Activated naive CD8-positive, alpha-beta T cell treated with anti-CD3 and anti-CD28 coated beads, Interleukin-2, amount 10 ng/mL, durations not matched to agents 7 days and 5 days (primary cell): ENCODE data around the gene GNL2. TPM values are rescaled to one million over a fixed set of nuclear protein-coding genes. Genes with fewer than 3 reads are reported as not detected.

ENCODE experiments used
- ATAC-seq: fragments of 150-1000 bp; cut with Tn5 transposase; one replicate; pipeline ENCODE4 v1.10.0; 2021; ENCODE audit warnings: low read depth, moderate library complexity
- POLR2A ChIA-PET: fragments of 350-600 bp; sonication (Branson Sonifier 250); formaldehyde crosslinking; loops from one replicate; lab custom pipeline; 2021; ENCODE audit warnings: antibody characterized with exemption; lab: Charles Lee
- DNase-seq: peaks from one replicate; pipeline ENCODE4 v3.0.0; 2021
- H3K27ac Mint-ChIP-seq: one replicate; pipeline ENCODE4 v1.8.0; 2022; ENCODE audit warnings: mild to moderate bottlenecking, mixed read lengths
- H3K27me3 Mint-ChIP-seq: one replicate; pipeline ENCODE4 v1.8.0; 2022; ENCODE audit warnings: mild to moderate bottlenecking, moderate library complexity, mixed read lengths
- H3K36me3 Mint-ChIP-seq: one replicate; pipeline ENCODE4 v1.8.0; 2021; ENCODE audit warnings: mild to moderate bottlenecking, mixed read lengths
- H3K4me1 Mint-ChIP-seq: one replicate; pipeline ENCODE4 v1.8.0; 2021; ENCODE audit warnings: mixed read lengths
- H3K4me3 Mint-ChIP-seq: one replicate; pipeline ENCODE4 v1.8.0; 2022; ENCODE audit warnings: mild to moderate bottlenecking, moderate library complexity, mixed read lengths
- H3K9me3 Mint-ChIP-seq: one replicate; pipeline ENCODE4 v1.8.0; 2021; ENCODE audit warnings: mixed read lengths
- total RNA-seq, 2 experiments: library from RNA; stranded (reverse); gene quantifications; one replicate each; pipeline ENCODE4 v1.2.3, GENCODE V29; 2021

Gene GNL2
- total RNA-seq, result 10 to 100 TPM; 45.2 to 46.9 TPM

DNA sequence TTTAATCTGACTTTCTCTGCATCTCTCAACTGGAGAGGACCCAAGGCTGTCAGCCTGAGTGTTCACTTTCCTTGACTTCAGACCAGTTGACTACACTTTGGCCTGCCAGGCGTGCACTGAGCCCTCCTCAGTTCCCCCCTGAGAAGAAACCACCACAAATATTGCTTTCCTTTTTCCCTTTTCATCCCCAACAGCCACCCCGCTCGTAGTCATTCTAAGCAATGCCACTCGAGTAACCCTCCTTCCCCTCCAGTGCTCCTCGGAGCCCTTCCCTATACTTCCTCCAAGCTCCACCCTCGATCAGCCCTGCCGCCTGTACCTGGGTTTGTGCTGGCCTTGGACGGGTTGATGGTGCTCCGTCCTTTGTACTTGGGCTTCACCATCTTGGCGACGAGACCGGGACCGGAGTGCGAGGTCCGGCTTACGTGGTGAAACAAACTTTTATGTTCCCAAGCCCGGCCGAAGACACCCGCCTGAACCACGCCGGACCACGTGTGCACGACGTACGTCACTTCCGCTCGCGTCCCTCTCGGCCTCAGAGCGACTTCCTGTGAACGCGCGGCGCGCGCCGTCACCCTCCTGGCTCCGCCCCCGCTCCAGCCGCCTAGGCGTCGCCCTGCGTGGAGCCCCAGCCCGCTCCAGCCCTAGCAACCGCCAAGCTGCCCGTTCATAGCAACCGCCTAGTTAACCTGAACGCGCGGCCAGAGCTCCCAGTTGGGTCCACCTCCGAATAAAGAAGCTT, at the start of gene GNL2:
TSS of gene GNL2 (minus strand) at position 498 of the 742 bp plus-strand sequence. CDS start at position 383, 115 bp downstream.
- POLR2A ChIA-PET, result interaction anchor here (1.2 to 1.8 kb wide), 3 partner anchors 86 to 212 kb away, joined by 4 to 17 read pairs (median 7); partner anchors contain the start of genes C1orf122 and YRDC
- H3K36me3 Mint-ChIP-seq, result peaks cover 9% of the 10 kb centered on the region
- ATAC-seq, result peak; percentile 95
- peak within 1 kb of the TSS; percentile 100 for H3K4me3 Mint-ChIP-seq
- peak within 1 kb of the TSS; percentile 98 for H3K27ac Mint-ChIP-seq
- peaks cover 7% of the 10 kb centered on the region for H3K27me3 Mint-ChIP-seq
- H3K9me3 Mint-ChIP-seq, result no peaks in the 10 kb centered on the region
- DNase-seq, result peak; percentile 98
- peaks cover 24% of the 10 kb centered on the region for H3K4me1 Mint-ChIP-seq

DNA sequence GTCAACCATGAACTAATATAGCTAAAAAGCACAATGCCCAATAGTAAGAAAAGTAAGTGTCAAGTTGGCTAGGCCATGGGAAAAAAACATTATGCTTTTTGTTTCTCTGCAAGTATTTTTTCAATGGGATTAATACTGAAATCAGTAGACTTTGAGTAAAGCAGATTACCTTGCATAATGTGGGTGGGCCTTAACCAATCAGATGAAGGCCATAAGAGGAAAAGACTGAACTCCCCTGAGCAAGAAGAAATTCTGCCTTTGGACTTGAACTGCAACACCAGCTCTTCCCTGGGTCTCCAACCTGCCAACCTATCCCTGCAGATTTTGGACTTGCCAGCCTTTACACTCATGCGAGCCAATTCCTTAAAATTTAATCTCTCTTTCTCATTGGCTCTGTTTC, 45.3 kb upstream of the GNL2 start:
- no peaks in the 10 kb centered on the region for H3K4me1 Mint-ChIP-seq
- H3K27me3 Mint-ChIP-seq, result peaks cover 33% of the 10 kb centered on the region
- no peak overlapping the region for H3K4me3 Mint-ChIP-seq
- ATAC-seq, result no peak
- H3K9me3 Mint-ChIP-seq, result no peaks in the 10 kb centered on the region
- H3K27ac Mint-ChIP-seq, result no peak overlapping the region
- no peak for DNase-seq
- POLR2A ChIA-PET, result no interaction called here
- H3K36me3 Mint-ChIP-seq, result no peaks in the 10 kb centered on the region

DNA sequence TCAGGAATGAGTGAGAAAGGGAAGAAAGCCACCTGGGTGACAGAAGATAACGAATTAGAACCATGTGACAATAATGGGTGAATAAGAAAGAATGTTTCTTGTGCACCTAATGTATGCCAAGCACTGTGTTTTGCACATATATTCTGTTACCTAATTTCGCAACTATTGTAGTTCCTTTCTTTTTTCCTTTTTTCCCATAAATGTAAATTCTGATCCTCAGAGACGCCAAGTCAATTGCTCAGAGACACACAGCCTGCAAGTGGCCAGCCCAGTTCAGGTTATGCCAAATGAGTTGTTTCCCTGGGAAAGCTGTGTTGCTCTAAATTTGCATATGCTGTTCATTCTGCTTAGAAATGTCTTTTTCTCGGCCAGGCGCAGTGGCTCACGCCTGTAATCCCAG, 40.7 kb upstream of the GNL2 start:
- DNase-seq (no peak), ATAC-seq (no peak)
- peaks cover 2% of the 10 kb centered on the region for H3K4me1 Mint-ChIP-seq
- no peak overlapping the region for H3K4me3 Mint-ChIP-seq
- no peak overlapping the region for H3K27ac Mint-ChIP-seq
- H3K27me3 Mint-ChIP-seq, result peaks cover 52% of the 10 kb centered on the region
- POLR2A ChIA-PET, result no interaction called here
- no peaks in the 10 kb centered on the region for H3K36me3 Mint-ChIP-seq
- H3K9me3 Mint-ChIP-seq, result no peaks in the 10 kb centered on the region

DNA sequence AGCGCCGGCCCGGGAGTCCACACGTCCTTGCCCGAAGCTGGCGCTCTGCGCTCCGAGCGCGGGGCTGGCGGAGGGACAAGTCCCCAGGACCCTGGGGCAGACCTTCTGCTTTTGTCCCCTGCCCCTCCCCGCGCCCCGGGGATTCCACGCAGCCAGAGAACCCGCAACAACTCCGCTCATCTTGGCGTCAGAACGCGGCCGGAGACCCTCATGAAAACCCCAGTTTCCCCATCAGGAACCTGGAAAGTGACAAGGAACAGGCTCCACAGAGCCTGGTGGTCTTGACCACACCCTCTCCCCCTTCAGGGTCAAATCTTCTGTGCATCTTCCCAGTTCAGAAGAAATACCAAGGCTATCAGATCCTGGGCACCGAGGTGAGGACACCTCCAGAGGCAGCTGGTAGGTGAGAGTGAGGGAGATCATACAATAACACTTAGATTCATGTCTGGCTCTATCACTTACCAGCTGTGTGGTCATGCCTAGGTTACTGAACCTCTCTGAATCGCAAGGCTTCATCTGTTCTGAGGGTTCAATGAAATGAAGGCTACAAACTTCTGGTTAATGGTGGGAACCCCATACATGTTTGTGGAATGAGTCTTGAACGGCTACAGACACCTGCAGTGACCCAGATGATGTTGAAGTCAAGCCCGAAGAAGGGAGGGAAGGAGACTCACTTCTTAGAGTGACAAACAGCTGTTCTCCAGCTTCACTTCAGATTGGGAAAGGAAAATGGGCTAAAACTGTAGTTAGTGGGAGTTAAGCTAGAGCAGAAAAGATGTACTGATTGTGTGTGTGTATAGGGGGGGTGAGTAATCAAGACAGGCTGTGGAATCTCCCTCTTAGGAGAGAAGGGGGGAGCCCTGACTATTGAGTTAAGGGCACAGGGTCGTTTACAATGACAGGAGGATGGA, 39.5 kb upstream of the GNL2 start:
- H3K36me3 Mint-ChIP-seq, result no peaks in the 10 kb centered on the region
- H3K4me1 Mint-ChIP-seq, result peaks cover 2% of the 10 kb centered on the region
- POLR2A ChIA-PET, result interaction anchor here (0.6 kb wide), 1 partner anchor 34 kb away, joined by 4 read pairs; no protein-coding TSS in a partner anchor
- H3K4me3 Mint-ChIP-seq, result no peak overlapping the region
- H3K9me3 Mint-ChIP-seq, result no peaks in the 10 kb centered on the region
- ATAC-seq (no peak), DNase-seq (no peak)
- peaks cover 64% of the 10 kb centered on the region for H3K27me3 Mint-ChIP-seq
- no peak overlapping the region for H3K27ac Mint-ChIP-seq

DNA sequence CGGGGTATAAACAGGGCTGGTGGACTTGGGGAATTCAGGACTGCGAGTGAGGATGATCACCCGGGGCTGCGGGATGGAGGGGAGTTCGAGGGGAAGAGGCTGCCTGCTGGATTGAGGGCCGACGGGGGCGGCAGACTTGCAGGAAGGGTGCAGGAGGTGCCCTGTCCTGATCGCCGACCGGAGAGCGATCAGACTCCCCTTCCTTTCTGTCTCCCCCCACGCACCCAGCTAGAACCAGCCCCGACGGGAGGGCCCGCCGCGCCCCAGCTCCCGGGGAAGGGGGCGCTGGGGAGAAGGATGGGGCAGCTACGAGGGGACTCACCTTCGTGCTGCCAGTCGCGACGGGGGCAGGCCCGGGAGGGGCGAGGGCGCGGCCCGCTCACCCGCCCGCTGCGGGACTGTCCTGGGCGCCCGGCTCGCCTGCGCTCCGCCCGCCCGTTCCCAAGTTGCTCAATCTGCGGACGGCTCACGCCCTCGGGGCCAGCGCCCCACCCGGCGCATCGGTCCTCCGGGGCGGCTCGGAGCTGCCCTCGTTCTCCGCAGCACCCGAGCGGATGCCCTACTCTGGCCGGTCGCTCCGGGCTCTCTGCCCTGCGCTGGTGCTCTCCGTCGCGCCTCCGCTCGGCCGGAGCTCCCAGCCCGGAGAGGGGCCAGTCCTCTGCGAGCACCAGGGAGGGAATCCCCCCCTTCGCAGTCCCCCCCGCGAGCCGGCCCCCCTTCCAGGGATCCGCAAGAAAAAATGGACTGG, 38.7 kb upstream of the GNL2 start, which contains the start of gene RSPO1:
TSS of gene RSPO1 (minus strand) at position 649 of the 748 bp plus-strand sequence. CDS start 5,231 bp downstream, outside the sequence.
- POLR2A ChIA-PET, result interaction anchor here (0.6 kb wide), 1 partner anchor 34 kb away, joined by 4 read pairs; no protein-coding TSS in a partner anchor
- no peak for DNase-seq
- ATAC-seq, result no peak
- Mint-ChIP-seq H3K27me3 (peaks cover 71% of the 10 kb centered on the region), H3K4me1 (peaks cover 2% of the 10 kb centered on the region), H3K27ac (no peak within 1 kb of the TSS), H3K4me3 (no peak within 1 kb of the TSS), H3K9me3 (no peaks in the 10 kb centered on the region), H3K36me3 (no peaks in the 10 kb centered on the region)

DNA sequence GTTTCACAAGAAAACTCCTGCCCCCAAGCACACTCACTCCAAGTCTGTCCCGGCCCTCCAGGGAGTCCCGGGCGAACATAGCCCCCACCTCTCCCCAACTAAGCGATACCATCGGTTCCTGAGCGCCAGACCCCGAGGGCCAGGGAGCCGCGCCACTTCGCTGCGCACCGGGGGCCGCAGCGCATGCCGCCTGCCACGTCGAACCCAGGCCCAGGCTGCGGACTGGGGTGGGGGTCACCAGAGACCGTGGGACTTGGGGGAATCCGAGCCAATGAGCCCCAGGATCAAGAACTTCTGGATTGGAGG, 38.2 kb upstream of the GNL2 start:
- no peak overlapping the region for H3K27ac Mint-ChIP-seq
- no peak for DNase-seq
- peaks cover 73% of the 10 kb centered on the region for H3K27me3 Mint-ChIP-seq

DNA sequence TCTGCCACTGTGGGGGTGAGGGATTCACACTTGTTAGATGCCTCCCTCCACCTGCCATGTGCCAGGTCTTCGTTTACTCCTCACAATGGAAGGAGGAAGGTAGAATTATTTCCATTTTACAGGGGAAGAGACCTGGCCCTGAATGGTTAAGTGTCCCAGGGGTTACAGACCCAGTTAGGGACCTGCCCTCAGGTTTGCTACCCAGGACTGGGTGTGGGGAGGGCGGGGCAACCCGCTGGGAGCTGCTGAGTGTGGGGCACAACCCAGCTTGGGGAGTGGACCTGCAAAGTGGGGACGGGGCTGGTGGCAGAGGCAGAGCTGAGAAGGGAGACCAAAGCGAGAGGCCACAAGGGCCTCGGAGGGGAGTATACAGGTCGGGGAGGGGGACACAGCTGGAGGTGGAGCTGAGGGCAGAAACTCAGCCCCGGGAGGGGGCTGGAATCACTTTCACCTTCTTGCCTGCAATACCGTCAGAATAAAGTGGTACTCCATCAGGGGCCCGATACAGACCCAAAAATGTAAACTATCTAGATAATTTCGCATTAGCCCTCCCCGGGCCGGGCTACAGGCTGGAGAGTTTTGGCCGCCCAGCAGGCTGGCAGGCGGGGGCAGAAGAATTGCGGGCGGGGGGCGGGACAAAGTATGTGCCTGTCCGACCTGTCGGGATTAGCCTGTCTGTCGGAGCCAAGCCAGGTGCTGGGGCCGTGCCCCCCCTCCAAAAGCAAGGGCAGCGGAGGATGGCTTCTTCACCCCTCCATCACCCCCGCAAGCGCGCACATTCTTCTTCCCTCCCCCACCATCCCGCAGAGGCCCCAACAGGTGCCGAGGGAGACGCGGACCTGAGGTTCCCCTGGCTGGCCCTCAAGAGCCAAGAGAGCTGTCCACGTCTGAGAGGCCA, 37.6 kb upstream of the GNL2 start:
- ATAC-seq (no peak), DNase-seq (no peak)
- Mint-ChIP-seq H3K27me3 (peaks cover 79% of the 10 kb centered on the region), H3K4me3 (no peak overlapping the region), H3K9me3 (no peaks in the 10 kb centered on the region), H3K36me3 (no peaks in the 10 kb centered on the region), H3K27ac (no peak overlapping the region), H3K4me1 (peaks cover 2% of the 10 kb centered on the region)
- POLR2A ChIA-PET, result no interaction called here

More for the DNA sequence above, 38.2 kb upstream of the GNL2 start:
- Mint-ChIP-seq H3K9me3 (no peaks in the 10 kb centered on the region), H3K4me1 (peaks cover 2% of the 10 kb centered on the region), H3K4me3 (no peak overlapping the region), H3K36me3 (no peaks in the 10 kb centered on the region)
- POLR2A ChIA-PET, result no interaction called here
- no peak for ATAC-seq

DNA sequence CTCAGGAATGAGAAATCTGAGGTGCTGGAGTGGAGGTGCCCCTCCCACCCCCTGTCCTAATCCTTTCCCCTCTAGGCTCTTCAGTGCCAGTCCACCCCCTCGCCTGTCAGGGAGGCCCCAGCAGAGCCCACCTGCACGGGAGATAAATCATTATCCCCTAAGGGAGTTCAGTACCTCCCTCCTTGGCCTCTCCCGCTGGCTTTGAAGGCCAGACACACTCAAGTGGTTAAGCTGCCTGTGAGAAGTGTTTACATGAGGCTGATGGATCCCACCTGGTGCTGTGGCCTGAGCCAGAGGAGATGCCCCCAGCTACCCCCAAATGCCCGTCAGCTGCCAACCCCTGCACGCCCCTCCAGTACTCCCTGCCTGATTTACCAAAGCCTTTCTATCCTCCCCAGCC, 35.3 kb upstream of the GNL2 start:
- H3K4me3 Mint-ChIP-seq, result no peak overlapping the region
- peaks cover 87% of the 10 kb centered on the region for H3K27me3 Mint-ChIP-seq
- POLR2A ChIA-PET, result no interaction called here
- H3K4me1 Mint-ChIP-seq, result peaks cover 2% of the 10 kb centered on the region
- no peaks in the 10 kb centered on the region for H3K9me3 Mint-ChIP-seq
- H3K27ac Mint-ChIP-seq, result no peak overlapping the region
- no peak for DNase-seq
- ATAC-seq, result no peak
- no peaks in the 10 kb centered on the region for H3K36me3 Mint-ChIP-seq

DNA sequence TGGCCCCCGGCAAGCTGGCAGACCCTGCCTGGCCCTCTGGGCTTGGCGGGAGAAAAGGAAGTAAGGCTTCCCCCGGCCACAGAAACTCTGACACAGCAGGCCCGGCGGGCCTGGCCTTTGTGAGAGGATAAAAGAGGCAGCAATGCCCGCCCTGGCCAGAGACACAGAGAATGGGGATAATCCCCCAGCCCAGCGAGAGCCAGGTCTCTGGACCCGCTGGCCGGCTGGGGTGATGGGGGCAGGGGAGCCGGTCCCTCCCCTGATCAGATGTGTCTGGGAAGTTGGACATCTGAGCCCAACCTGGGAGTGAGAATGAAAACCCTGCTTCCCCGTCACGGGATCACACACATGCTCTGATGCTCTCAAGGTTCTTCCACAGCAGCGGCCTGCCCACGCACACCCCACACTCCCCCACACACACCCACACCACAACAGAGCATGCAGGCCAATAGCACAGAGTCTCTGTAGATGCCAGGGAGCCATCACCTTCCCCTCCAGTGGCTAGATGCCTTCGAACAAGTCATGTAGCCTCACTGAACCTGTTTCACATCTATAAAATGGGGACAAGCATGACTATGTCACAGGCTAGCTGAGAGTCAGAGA, 34.8 kb upstream of the GNL2 start:
- ATAC-seq, result no peak
- Mint-ChIP-seq H3K4me3 (no peak overlapping the region), H3K4me1 (peaks cover 2% of the 10 kb centered on the region), H3K27ac (no peak overlapping the region), H3K27me3 (peaks cover 82% of the 10 kb centered on the region), H3K36me3 (no peaks in the 10 kb centered on the region), H3K9me3 (no peaks in the 10 kb centered on the region)
- POLR2A ChIA-PET, result no interaction called here
- DNase-seq, result no peak

DNA sequence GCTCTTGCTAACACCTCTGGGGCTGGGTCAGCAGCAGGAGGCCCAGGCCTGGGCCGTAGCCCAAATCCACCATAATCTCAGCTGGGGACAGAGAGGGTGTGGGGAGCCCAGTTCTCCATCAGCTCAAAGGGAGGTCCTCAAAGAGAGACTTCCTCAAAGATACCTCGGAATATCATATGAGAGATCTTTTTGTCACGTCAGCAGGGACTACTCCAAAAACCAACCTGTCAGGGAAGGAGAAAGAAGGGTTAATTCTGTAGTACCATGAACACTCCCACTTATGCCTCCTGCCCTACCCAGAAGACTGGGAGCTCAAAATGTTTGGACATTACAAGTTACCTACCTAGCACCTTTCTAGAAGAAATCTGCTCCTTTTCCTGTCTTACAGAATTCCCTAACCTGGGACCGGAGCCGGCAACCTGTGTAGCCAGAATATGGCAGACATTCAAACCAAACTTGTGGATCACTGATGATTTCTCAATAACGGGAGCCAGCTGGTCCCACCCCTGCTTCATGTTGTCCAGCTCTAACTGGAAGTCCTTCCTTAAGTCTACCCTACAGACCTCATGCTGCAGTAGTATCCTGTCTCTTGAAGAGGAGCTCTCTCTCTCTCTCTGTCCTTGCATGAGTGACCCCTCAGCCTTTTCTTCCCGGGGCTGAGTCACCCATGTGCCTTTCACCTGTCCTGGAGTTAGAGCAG, 34.1 kb upstream of the GNL2 start:
- Mint-ChIP-seq H3K4me1 (no peaks in the 10 kb centered on the region), H3K27me3 (peaks cover 81% of the 10 kb centered on the region)
- ATAC-seq, result no peak

DNA sequence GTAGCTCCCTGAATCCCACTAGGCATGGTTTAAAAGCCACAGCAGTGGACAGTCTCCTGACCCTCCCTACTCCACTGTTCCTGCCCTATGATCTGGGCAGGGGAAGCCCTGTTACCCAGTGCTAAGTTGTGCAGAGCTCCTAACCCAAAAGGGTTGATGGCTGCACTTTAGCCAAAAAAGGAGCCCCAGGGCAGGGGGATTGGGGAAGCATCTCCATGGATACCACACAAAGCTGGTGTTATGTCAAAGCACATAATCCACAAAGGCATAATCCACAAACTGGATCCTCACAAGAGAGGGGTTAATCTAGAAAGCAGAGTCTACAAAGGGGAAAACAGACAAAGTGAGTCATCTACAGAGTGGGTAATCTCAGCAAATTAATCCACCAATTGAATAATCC, 33.3 kb upstream of the GNL2 start:
- Mint-ChIP-seq H3K4me1 (no peaks in the 10 kb centered on the region), H3K9me3 (no peaks in the 10 kb centered on the region), H3K27me3 (peaks cover 82% of the 10 kb centered on the region), H3K27ac (no peak overlapping the region), H3K36me3 (no peaks in the 10 kb centered on the region), H3K4me3 (no peak overlapping the region)
- ATAC-seq (no peak), DNase-seq (no peak)
- POLR2A ChIA-PET, result no interaction called here

More for the DNA sequence above, 34.1 kb upstream of the GNL2 start:
- Mint-ChIP-seq H3K27ac (no peak overlapping the region), H3K9me3 (no peaks in the 10 kb centered on the region), H3K36me3 (no peaks in the 10 kb centered on the region), H3K4me3 (no peak overlapping the region)
- POLR2A ChIA-PET, result no interaction called here
- DNase-seq, result no peak
